NCI-H2227 (cell line): Measurements from ENCODE around the gene NIPBL.
A peak's percentile ranks its signal among the peaks of the same experiment; 100 is the strongest.
"Not testable (repeated sequence)": the region's sequence is repeated elsewhere in the genome, so short reads cannot be mapped to it uniquely, and the experiment has no call there.

Experiments used
- DNase-seq: peaks from one replicate; lab custom pipeline; 2025; ENCODE audit not compliant: unreplicated experiment; lab: John Stamatoyannopoulos, UW

NIPBL gene

GRCh38 chr5:36944607-36945225, 68.1 kb downstream of the NIPBL start:
- peak; percentile 80 for DNase-seq

GRCh38 chr5:36945687-36946086, 69.1 kb downstream of the NIPBL start:
- no peak for DNase-seq

GRCh38 chr5:36946101-36946500, 69.5 kb downstream of the NIPBL start:
- DNase-seq: no peak

- DNase-seq: peak; percentile 67
Observed at GRCh38 chr5:36948041-36948440, 71.5 kb downstream of the NIPBL start.

GRCh38 chr5:36948650-36949049, 72.1 kb downstream of the NIPBL start:
- DNase-seq: no peak

GRCh38 chr5:36949593-36949992, 73.0 kb downstream of the NIPBL start:
- no peak for DNase-seq

GRCh38 chr5:36950586-36951457, 74.3 kb downstream of the NIPBL start:
- no peak for DNase-seq

GRCh38 chr5:36953043-36953442, 76.5 kb downstream of the NIPBL start:
- no peak for DNase-seq

GRCh38 chr5:36957953-36958537, 81.5 kb downstream of the NIPBL start:
- DNase-seq: no peak

- no peak for DNase-seq
Observed at GRCh38 chr5:36958612-36959011, 82.0 kb downstream of the NIPBL start.

GRCh38 chr5:36965179-36965578, 88.6 kb downstream of the NIPBL start:
- DNase-seq: no peak

GRCh38 chr5:36969700-36970395, 93.3 kb downstream of the NIPBL start:
- DNase-seq: no peak

- no peak for DNase-seq
Observed at GRCh38 chr5:36978196-36978595, 101.6 kb downstream of the NIPBL start.

- no peak for DNase-seq
Observed at GRCh38 chr5:36982146-36982545, 105.6 kb downstream of the NIPBL start.

- DNase-seq: no peak
Observed at GRCh38 chr5:36985387-36985786, 108.8 kb downstream of the NIPBL start.

- DNase-seq: no peak
Observed at GRCh38 chr5:36988396-36988795, 111.8 kb downstream of the NIPBL start.

- no peak for DNase-seq
Observed at GRCh38 chr5:36998578-36998977, 122.0 kb downstream of the NIPBL start.

GRCh38 chr5:37002176-37002751, 125.7 kb downstream of the NIPBL start:
- no peak for DNase-seq

- DNase-seq: no peak
Observed at GRCh38 chr5:37005252-37005651, 128.7 kb downstream of the NIPBL start.

GRCh38 chr5:37005946-37006540, 129.5 kb downstream of the NIPBL start:
- DNase-seq: peak; percentile 30

GRCh38 chr5:37013181-37013580, 136.6 kb downstream of the NIPBL start:
- not testable (repeated sequence) for DNase-seq
